HG03196 (cell line): ENCODE measurements around the gene RTN4.
"Not testable (repeated sequence)": the region's sequence is repeated elsewhere in the genome, so short reads cannot be mapped to it uniquely, and the experiment has no call there.

Source experiments
- ATAC-seq: cut with Tn5 transposase; IDR thresholded peaks from one replicate; pipeline ENCODE4 v1.9.1; 2021; ENCODE audit not compliant: unreplicated experiment

The RTN4 gene

DNA sequence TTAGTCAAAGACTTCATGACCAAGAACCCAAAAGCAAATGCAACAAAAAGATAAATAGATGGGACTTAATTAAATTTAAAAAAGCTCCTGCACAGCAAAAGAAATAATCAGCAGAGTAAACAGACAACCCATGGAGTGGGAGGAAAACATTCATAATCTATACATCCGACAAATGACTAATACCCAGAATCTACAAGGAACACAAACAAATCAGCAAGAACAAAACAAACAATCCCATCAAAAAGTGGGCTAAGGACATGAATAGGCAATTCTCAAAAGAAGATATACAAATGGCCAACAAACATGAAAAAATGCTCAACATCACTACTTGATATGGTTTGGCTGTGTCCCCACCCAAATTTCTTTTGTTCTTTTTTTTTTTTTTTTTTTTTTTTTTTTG, 25.8 kb upstream of the RTN4 start:
- ATAC-seq = not testable (repeated sequence)

DNA sequence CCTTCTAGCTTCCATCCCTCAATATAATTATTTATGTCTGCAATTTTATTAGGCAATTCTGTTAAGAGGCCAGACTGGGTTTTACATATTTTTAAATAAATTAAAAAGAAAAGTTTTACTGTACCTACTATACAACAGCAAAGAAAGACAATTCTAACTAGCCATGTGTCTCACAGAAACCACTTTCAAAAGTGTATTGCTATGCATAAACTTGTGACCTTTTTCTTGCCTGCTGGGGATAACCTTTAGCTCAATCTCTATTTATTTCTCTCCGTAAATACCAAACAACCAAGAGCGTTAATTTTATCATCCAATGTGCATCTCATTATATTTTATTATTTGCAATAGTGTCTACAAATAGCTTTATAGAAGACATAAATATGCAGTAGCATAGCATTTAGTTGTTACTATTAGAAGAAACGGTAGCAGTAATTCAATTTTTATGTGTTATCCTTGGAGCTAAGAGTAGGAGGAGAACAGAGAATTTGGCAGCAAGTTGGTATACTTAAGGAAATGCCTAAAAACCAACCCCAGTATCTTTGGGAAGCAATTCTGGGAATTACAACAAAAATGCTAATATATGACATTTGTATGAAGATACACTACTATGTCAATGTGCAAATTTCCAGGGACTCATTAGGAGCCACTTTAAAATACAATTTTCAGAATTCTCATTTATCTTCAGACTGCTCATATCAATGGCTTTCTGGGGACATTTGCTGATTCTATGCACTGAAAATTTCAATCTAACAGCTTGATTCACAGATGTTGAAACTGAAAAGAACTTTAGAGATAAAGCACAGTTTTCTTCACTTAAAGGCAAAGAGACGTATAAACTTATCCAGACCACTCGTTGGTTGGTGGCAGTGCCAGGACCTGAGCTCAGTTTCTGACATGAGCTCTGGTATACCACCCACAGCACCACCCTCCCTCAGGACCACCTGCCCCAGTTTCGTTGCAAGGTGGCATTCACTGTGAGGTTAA, 23.0 kb upstream of the RTN4 start:
- no peak for ATAC-seq

DNA sequence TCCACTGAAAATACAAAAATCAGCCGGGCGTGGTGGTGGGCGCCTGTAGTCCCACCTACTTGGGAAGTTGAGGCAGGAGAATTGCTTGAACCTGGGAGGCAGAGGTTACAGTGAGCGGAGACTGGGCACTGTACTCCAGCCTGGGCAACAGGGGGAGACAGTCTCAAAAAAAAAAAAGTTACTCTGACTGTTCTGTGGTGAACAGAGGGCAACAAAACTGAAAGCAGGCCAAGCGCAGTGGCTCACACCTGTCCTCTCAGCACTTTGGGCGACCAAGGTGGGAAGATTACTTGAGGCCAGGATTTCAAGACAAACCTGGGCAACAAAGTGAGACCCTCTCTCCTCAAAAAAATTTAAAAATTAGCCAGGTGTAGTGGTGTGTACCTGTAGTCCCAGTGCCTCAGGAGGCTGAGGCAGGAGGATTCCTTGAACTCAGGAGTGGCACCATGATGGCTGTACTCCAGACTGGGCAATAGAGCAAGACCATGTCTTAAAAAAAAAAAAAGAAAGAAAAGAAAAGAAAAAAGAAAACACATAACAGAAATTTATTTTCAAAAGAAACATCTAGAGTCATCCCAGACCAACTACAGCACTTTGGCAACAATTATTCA, 13.6 kb upstream of the RTN4 start:
- no peak for ATAC-seq

DNA sequence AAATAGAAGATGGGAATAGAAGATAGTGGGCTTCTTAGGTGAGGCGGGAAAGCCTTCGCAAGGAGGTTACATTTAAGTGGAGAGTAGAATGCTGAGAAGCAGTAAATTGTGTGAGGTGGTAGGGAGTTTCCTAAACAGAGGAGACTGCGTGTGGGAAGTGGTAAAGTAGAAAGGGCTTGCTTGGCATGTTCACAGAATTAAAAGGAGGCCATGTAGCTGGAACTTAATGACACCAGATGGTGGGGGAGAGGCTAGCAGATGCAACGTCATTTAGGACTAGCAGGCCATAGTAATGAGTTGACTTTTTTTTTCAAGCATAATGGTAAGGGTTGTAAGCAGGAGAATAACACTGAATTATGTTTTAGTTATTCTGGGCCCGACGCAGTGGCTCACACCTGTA, 13.0 kb upstream of the RTN4 start:
- ATAC-seq = no peak

DNA sequence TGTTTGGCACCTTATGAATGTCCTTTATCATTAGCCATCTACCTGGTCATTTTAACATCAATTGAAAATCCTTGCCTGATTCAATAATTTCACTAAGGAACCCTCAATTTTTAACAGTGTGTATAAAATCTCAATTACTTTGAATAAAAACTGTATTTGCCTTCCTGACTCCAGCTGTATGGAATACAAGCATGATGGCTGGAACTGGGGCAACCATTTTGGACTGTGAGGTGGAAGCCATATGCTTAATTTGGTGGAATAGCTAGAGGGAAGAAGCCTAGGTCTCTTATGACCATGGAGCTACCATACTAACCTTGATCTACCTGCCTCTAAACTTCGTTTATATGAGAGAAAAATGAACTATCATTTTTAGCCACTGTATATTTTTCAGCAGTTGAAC, 12.5 kb upstream of the RTN4 start:
- ATAC-seq = no peak

DNA sequence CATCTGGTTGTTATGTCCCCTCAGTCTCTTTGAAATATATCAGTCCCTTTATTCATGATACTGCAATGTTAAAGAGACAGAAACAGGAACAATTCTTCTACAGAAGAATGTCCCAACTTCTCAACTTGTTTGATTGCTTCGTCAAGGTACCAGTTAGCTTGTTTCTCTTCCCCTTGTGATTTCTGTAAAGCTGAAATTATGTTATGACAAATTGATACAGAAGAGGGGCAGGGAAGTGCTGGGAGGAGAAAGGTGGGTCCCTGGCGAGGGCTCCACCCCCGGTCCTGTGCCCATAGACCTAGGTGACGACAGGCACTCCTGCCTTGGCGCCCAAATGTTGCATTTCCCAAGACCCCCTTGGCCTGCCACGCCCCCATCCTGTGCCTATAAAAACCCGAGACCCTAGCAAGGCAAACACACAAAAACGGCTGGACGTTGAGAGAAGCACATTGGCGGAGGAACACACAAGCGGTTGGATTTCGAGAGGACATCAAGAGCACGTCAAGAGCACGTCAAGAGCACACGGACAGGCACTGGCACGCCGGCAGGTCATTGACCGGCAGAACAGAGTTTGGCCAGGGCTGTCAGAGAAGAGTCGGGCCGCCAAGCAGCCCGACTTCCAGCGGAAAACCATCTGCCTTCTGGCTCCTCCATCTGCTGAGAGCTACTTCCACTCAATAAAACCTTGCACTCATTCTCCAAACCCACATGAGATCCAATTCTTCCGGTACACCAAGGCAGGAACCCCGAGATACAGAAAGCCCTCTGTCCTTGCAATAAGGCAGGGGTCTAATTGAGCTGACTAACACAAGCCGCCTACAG, 11.5 kb upstream of the RTN4 start:
- ATAC-seq = no peak

DNA sequence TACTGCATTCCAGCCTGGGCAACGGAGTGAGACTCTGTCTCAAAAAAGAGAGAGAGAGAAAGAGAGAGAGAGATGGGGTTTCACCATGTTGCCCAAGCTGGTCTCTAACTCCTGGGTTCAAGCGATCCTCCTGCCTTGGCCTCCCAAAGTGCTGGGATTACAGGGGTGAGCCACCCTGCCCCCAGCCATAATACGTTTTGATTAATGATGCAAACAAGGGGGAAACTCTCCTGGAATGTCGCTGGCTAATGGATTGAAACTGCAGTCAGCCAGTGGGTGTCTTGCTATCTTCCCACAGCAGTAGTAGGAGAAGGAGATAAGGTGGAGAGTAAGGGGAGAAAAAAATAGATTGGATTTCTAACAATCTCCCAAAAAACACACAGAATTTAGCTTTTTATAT, 9.5 kb upstream of the RTN4 start:
- no peak for ATAC-seq

DNA sequence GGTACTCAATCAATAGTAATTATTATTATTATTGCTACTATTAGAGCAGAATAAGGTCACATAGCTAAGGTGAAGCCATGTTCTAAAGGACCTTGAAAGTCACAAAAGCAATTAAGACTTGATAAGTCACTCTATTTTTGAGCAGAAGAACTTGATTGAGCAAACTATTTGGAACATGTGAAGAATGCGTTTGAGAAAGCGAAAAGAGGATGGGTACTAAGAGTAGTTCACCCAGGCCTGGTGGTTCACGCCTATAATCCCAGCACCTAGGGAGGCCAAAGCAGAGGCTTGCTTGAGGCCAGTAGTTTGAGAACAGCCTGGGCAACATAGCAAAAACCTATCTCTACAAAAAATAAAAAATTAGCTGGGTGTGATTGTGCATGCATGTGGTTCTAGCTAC, 7.2 kb upstream of the RTN4 start:
- ATAC-seq = no peak

DNA sequence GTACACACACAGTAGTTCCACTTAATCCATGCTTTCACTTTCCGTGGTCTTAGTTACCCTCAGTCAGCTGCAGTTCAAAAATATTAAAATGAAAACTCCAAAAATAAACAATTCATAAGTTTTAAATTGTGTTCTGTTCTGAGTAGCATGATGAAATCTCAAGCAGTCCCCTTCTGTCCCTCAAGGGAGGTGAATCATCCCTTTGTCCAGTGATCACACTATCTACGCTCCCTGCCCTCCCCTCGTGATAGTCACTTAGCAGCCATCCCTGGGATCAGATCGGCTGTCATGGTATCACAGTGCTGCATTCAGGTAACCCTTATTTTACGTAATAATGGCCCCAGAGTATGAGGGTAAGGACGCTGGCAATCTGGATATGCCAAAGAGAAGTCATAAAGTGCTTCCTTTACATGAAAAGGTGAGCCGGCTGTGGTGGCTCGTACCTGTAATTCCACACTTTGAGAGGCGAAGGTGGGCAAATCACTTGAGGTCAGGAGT, 5.8 kb upstream of the RTN4 start:
- ATAC-seq = no peak

DNA sequence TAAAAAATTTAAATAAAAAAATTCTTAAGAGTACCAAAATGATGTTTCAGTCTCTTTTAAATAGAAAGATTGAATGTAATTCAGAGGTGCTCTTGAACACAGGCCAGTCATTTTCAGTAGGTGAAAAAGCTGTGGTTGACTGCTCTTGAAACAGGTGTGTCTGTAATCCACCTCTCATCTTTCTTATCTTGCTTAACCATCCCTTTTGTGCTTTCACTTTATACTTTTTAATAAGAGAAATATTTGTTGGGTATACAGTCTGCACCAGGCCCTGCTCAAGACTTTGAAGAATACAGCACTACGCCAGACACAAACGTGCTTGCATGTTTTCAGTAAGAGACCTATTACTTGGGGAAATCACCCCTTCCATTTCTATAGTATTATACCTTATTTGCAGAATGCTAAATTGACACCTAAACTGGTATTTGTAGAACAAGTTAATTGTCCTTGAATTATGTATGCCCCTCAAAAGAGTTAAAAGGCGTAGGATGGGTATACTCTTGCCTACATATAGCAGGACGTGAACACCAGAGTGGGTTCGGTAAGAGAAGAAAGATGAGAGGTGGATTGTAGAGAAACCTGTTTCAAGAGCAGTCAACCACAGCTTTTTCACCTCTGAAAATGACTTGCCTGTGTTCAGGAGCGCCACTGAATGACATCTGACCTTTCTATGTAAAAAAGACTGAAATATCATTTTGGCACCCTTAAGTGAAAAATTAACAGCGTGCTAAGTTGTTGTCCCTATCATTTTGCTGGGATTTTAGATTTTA, 4.0 kb upstream of the RTN4 start:
- ATAC-seq = peak; percentile 27

DNA sequence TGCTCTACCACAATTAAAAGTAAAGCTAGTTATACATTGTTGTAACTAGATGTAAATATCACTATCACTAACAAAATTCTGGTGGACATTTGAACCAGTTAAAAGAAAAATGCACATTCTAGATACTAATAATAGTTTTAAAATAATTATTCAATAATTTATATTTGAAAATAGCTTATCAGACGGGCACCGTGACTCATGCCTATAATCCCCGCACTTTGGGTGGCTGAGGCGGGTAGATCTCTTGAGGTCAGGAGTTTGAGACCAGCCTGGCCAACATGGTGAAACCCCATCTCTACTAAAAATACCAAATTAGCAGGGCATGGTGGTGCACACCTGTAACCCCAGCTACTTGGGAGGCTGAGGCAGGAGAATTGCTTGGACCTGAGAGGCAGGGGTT, 3.0 kb upstream of the RTN4 start:
- not testable (repeated sequence) for ATAC-seq

DNA sequence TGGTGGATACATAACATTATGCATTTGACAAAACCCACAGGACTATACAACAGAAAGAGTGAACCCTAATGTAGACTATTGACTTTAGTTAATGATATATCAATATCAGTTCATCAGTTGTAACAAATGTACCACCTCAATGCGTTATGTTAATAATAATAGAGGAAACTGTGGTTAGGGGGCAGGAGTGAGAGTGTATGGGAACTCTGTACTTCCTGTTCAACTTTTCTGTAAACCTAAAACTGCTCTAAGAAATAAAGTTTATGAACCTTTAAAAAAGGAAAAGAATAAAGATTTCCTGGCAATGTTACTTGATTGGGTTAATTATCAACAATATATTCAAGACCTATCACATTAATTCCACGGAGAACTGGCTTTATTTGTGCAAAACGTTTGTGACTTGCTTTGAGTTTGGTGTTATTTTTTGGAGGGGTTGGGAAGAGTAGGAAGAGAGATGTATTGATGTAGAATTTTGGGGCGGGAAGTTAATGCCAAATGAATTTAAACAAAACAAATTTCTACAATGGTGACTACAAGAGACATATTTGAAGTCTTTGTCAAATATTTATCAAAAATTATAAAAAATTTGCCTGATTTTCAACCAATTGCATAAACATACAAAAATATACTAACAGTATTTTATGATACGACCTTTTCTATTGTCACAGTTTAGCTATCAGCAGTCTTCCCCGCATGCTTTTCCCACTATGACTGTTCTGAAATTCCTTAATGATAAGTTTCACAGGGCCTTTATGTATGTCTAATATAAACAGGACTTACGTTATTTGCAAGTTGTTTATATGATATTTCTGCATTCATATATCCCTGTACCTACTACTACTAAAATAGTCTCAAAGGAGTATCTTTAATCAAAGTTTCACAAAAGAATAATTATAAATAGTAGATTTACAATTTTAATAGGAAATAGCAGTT, 2.1 kb upstream of the RTN4 start:
- no peak for ATAC-seq

DNA sequence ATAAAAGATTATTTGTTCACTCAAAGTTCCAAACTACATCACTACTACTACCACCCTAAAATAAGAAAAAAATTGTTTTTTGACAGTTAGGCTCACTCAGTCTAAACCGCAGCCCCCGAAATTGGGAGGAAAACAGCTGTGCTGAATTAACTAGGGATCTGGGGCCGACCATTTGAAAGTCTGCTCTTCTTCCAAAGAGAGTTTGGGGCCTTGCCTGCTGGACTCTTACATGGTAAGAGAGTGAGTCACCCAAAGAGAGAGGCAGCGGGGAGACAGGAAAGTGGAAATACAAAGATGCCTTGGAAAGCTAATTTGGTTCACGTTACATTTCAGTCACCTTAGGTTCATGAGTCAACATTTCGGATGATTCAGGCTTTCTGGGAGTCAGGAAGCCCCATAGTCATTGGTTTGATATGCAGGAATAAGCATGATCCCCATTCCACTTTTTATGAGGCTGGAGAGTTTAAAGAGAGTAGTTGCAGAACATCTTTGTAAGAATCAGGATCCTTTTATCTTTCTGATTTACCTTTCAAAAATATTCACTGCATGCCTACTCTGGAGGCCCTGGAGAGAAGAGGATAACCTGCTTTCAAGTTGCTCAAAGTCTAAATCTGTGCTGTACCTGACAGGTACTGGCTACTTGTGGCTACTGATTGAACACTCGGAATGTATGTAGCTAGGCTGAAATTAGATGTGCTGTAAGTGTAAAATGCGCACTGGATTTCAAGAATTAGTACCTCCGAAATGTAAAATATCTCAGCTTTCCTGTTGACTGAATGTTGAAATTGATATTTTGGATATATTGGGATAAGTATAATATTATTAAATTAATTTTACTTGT, 995 bp upstream of the RTN4 start:
- no peak for ATAC-seq

DNA sequence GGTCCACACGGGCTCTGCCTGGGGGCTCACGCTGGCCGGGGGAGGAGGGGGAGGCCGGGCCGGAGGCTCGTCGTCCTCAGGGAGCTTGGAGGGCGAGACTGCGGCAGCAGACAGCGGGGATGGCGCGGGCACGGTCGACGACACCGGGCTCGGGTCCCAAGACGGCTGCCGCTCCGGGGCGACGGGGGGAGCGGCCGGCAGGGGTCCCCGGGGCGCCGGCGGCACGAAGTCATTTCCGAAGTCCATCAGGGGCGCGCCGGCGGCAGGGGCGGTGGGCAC, 491 bp downstream of the RTN4 start:
- ATAC-seq = no peak

DNA sequence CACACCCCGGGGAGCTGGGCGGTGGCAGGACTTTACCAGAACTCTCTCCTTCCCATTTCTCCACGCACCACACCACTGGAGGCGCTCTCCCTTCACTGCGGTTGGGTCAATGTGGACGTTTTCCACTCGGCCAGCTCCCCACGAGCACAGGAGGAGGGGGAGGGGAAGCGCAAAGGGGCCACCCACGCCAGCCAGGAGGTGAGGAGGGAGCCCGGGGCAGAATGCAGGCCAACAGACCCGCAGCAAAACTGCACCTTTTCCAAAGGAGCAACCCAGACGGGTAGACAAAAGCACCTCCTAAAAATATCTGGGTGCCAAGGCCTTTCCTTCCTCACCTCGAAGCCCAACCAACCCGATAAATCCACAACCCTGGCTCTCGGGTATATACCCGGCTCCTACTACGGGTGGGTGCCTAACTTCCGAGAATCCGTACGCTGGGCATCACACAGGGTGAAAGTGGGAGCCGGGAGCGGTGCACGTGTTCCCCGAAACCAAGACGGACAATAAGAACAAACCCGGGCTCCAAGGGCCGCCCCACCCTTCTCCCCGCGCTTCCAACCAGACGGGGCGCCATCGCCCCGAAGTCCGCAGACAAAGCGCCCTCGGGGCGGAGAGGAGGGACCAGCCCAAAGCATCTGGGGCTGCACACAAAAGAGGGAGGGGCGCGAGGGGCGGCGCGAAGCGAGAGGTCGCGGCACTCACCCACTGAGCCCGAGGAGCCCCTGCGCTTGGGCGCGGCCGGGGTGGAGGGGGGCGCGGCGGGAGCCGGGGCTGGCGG, 1.0 kb downstream of the RTN4 start:
- no peak for ATAC-seq

DNA sequence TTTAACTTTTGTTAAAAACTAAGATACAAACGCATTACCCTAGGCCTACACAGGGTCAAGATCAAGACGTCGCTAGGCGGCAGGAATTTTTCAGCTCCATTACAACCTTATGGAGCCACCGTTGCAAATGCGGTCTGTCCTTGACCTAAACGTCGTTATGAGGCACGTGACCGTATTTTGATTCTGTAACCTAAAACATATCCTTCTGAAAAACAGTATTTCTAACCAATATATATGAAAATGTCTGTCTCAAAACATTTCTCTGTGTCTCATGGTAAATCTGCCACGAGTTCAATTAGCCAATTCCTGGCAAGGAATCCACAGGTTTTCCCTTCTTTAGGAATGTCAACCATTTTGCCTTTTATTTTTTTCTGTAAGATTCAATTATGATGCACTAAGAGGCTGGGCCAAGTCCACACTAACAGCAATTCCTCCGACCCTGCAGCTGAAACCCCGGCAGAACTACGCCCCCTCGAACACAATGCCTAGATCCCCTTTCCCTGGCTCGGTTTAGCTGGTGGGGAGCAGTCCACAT, 1.7 kb downstream of the RTN4 start:
- no peak for ATAC-seq

DNA sequence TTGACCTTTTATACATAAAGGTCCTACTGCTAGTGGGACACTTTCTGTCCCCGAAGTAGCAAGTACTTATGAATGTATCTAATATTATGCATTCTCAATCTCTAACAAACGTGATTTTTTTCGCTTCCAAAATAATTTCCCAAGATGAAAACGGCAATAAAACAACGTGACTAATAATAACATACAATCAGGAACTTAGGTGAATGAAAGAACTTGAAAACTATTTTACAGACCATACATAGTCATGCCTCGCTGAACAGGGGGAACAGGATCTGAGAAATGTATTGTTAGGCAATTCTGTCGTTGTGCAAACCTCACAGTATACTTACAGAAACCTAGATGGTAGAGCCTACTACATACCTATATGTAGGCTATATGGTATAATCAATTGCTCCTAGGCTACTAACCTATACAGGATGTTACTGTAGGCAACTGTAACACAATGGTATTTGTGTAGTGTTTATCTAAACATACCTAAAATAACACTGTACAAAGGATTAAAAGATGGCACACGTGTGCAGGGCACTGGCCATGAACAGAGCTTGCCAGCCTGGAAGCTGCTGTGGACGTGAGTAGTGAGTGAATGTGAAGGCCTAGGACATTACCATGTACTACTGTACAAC, 2.5 kb downstream of the RTN4 start:
- ATAC-seq = no peak
